ENCODE data around the gene PSORS1C1. TPM values are rescaled to one million over a fixed set of nuclear protein-coding genes. Genes with fewer than 3 reads are reported as not detected.
"Not testable (repeated sequence)": the region's sequence is repeated elsewhere in the genome, so short reads cannot be mapped to it uniquely, and the experiment has no call there.

The PSORS1C1 gene
- total and polyA plus RNA-seq, 4 experiments from 2014 or later, result 0.60 TPM; not detected in 3

DNA sequence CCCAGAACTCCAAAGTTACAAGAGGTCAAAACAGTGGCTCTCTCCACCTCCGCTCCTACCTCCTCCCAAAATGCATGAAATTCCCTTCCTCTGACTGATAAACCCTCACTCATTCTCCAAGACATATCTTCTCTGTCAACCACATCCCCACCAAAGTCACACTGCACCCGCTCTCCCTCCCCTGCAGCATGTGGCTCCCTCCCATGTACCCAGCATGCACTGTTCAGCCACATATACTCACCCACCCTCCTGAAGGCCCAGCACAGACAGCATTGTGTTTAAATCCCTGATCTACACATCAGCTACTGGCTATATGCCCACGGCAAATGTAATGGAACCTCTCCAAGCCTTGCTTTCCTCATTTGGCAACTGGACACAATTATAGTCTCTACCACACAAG, 61.4 kb downstream of the PSORS1C1 start:
- Mint-ChIP-seq H3K27ac (peak overlapping the region in 1 of 7 donors; percentile 54), H3K36me3 (no peaks in the 10 kb centered on the region), H3K9me3 (peaks cover 0 to 4% (median 0%) of the 10 kb centered on the region in 8 donors), H3K4me1 (peaks cover 11 to 27% (median 16%) of the 10 kb centered on the region in 4 donors), H3K4me3 (no peak overlapping the region), H3K27me3 (no peaks in the 10 kb centered on the region)
- H3K36me3 ChIP-seq (ENCODE audit: insufficient read depth, low read length), result no peaks in the 10 kb centered on the region
- ChIA-PET CTCF (ENCODE audit: partially characterized antibody) (interaction anchor here (0.9 kb wide), 1 partner anchor 8 kb away, joined by 3 read pairs; no protein-coding TSS in a partner anchor), POLR2A (ENCODE audit: partially characterized antibody) (no interaction called here)
- no peaks in the 10 kb centered on the region for H3K9me3 ChIP-seq (ENCODE audit: control insufficient read depth in 1 of 2, low read length in 2 of 2)
- H3K4me1 ChIP-seq (ENCODE audit: insufficient read depth, low read length), result peaks cover 11% of the 10 kb centered on the region
- H3K4me3 ChIP-seq (ENCODE audit: low read length in 2 of 2), result no peak overlapping the region
- no peak for DNase-seq
- no peak overlapping the region for H3K27ac ChIP-seq (ENCODE audit: low read depth, low read length)
- no peaks in the 10 kb centered on the region for H3K27me3 ChIP-seq (ENCODE audit: insufficient read depth, low read length)
- intact Hi-C loops (cut with micrococcal nuclease), result no loop called here

DNA sequence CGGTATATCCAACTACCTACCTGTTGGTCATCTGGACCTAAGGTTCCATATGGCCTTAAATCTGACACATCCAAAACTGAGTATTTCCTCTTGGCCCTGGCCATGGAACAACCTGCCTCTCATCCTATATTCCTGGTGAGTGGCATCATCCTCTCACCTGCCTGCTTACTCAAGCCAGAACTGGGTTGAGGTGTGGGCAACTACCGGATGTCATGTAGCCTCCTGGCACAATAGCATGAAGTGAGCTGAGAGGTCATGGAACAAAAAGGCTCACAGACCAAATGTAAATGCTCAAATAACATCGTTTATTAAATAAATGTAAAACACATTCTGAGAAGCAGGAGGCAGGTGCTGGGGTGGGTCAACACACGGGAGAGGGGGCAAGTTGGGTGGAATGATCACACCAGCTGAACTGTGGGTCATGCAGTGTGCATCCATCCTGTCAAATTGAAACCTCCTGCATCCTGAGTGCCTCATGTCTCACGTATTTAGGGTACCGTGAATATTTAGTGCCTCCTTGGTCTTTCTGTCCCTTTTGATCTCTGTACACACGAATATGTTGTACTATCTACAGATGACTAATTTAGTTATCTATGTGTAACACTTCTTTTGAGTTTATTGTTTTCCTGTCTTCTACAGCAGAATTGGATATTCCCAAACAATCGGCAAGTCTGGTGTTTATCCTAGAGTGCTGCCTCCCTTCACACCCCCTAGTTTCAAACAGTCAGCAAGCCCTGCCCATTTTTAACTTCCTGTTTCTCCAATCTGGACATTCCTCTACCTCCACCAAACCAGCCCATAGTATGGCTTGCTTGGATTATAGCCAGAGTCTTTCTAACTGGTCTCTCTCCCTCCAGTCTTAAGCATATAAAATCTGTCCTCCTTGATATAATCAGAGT, 63.8 kb downstream of the PSORS1C1 start:
- peak overlapping the region in 4 of 8 donors; percentile 10 to 44 (median 24) for H3K4me3 Mint-ChIP-seq
- POLR2A ChIA-PET (ENCODE audit: partially characterized antibody), result no interaction called here

DNA sequence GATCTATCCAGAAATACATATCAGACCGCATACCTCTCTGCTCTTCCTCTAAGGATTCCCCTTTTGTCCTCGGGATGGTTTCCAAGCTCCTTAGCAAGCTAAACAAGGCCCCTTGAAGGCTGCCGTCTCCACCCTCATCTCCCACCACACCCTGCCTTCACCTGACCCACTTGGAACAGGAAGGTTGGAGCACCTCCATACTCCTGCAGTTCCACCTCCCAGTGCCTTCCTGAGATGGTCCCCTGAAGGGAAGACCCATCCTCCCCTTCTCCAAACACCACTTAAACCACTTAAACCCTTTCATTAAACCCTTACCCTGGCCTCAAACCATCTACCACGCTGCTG, 64.4 kb downstream of the PSORS1C1 start:
- H3K27me3 Mint-ChIP-seq, result no peaks in the 10 kb centered on the region
- Histone ChIP-seq H3K27me3 (ENCODE audit: insufficient read depth, low read length) (no peaks in the 10 kb centered on the region), H3K36me3 (ENCODE audit: insufficient read depth, low read length) (no peaks in the 10 kb centered on the region), H3K27ac (ENCODE audit: low read depth, low read length) (no peak overlapping the region), H3K4me1 (ENCODE audit: insufficient read depth, low read length) (peaks cover 11% of the 10 kb centered on the region), H3K9me3 (ENCODE audit: control insufficient read depth in 1 of 2, low read length in 2 of 2) (no peaks in the 10 kb centered on the region), H3K4me3 (ENCODE audit: low read length in 2 of 2) (no peak overlapping the region)
- intact Hi-C loops (cut with micrococcal nuclease), result no loop called here
- peaks cover 0 to 1% (median 0%) of the 10 kb centered on the region in 8 donors for H3K9me3 Mint-ChIP-seq
- H3K36me3 Mint-ChIP-seq, result no peaks in the 10 kb centered on the region
- ChIA-PET CTCF (ENCODE audit: partially characterized antibody) (no interaction called here), POLR2A (ENCODE audit: partially characterized antibody) (no interaction called here)
- no peak for DNase-seq
- peaks cover 11 to 27% (median 16%) of the 10 kb centered on the region in 4 donors for H3K4me1 Mint-ChIP-seq
- H3K27ac Mint-ChIP-seq, result peak overlapping the region in 3 of 7 donors; percentile 29 to 92 (median 31)
- peak overlapping the region in 2 of 8 donors; percentile 0 to 44 for H3K4me3 Mint-ChIP-seq

More for the DNA sequence above, 63.8 kb downstream of the PSORS1C1 start:
- intact Hi-C loops (cut with micrococcal nuclease), result no loop called here
- no peaks in the 10 kb centered on the region for H3K9me3 ChIP-seq (ENCODE audit: control insufficient read depth in 1 of 2, low read length in 2 of 2)
- DNase-seq, result no peak
- H3K4me1 ChIP-seq (ENCODE audit: insufficient read depth, low read length), result peaks cover 11% of the 10 kb centered on the region
- no peaks in the 10 kb centered on the region for H3K36me3 Mint-ChIP-seq
- peak overlapping the region in 6 of 7 donors; percentile 15 to 54 (median 38) for H3K27ac Mint-ChIP-seq
- no peak overlapping the region for H3K27ac ChIP-seq (ENCODE audit: low read depth, low read length)
- no peak overlapping the region for H3K4me3 ChIP-seq (ENCODE audit: low read length in 2 of 2)
- H3K4me1 Mint-ChIP-seq, result peaks cover 11 to 27% (median 16%) of the 10 kb centered on the region in 4 donors
- H3K27me3 ChIP-seq (ENCODE audit: insufficient read depth, low read length), result no peaks in the 10 kb centered on the region
- no peaks in the 10 kb centered on the region for H3K36me3 ChIP-seq (ENCODE audit: insufficient read depth, low read length)
- CTCF ChIA-PET (ENCODE audit: partially characterized antibody), result interaction anchor here (0.6 kb wide), 1 partner anchor 263 kb away, joined by 5 read pairs; no protein-coding TSS in a partner anchor
- peaks cover 0 to 4% (median 0%) of the 10 kb centered on the region in 8 donors for H3K9me3 Mint-ChIP-seq
- H3K27me3 Mint-ChIP-seq, result no peaks in the 10 kb centered on the region

DNA sequence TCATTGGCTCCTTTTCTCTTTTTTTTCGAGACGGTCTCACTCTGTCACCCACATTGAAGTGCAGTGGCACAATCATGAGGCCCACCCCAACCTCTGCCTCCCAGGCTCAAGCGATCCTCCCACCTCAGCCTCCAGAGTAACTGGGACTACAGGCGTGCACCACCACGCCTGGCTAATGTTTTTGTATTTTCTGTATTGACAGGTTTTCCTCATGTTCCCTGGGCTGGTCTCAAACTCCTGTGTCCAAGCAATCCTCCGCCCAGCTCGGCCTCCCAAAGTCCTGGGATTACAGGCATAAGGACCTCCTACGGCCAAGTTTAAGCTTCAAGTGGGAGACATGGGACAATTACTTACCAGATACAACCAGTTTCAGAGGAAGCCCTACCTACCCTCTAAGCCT, 65.3 kb downstream of the PSORS1C1 start:
- H3K36me3 Mint-ChIP-seq, result no peaks in the 10 kb centered on the region
- POLR2A ChIA-PET (ENCODE audit: partially characterized antibody), result interaction anchor here (1.8 to 2.0 kb wide), 2 partner anchors 17 to 220 kb away, joined by 5 to 16 read pairs; no protein-coding TSS in a partner anchor
- H3K9me3 Mint-ChIP-seq, result peaks cover 0 to 1% (median 0%) of the 10 kb centered on the region in 8 donors
- CTCF ChIA-PET (ENCODE audit: partially characterized antibody), result interaction anchor here (0.7 to 1.6 kb wide), 4 partner anchors 14 to 100 kb away, joined by 3 to 6 read pairs (median 5); no protein-coding TSS in a partner anchor
- H3K4me1 ChIP-seq (ENCODE audit: insufficient read depth, low read length), result peaks cover 11% of the 10 kb centered on the region
- H3K9me3 ChIP-seq (ENCODE audit: control insufficient read depth in 1 of 2, low read length in 2 of 2), result no peaks in the 10 kb centered on the region
- H3K4me3 ChIP-seq (ENCODE audit: low read length in 2 of 2), result peak overlapping the region in 1 of 2 donors; percentile 22
- H3K4me3 Mint-ChIP-seq, result peak overlapping the region in 5 of 8 donors; percentile 84 to 89 (median 85)
- DNase-seq, result no peak
- H3K27ac ChIP-seq (ENCODE audit: low read depth, low read length), result peak overlapping the region; percentile 43
- H3K4me1 Mint-ChIP-seq, result peaks cover 11 to 27% (median 16%) of the 10 kb centered on the region in 4 donors
- no peaks in the 10 kb centered on the region for H3K36me3 ChIP-seq (ENCODE audit: insufficient read depth, low read length)
- H3K27me3 Mint-ChIP-seq, result no peaks in the 10 kb centered on the region
- no peak overlapping the region for H3K27ac Mint-ChIP-seq
- H3K27me3 ChIP-seq (ENCODE audit: insufficient read depth, low read length), result no peaks in the 10 kb centered on the region
- intact Hi-C loops (cut with micrococcal nuclease), result loop anchor here (1.0 kb wide), 1 partner anchor 22 kb away; the partner anchor contains the start of gene TCF19

DNA sequence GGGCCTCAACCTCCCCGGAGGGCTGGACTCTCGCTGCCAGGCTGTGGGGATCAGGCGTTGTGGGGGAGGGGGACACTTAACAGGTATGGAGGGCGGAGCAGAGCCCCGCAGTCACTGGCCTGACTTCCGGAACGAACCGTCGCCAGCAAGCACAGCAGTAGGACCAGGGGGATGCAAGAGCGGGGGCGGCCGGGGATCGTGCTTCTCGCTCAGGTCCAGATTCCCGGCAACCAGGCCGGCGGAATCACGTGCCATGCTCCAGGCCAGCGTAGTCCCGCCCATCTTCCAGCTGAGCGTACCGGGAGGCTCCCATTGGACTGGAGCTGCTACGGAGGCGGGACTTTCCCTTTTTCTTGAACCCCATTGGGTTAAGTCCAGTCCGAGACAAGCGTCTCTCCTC, 65.9 kb downstream of the PSORS1C1 start:
- Histone ChIP-seq H3K27me3 (ENCODE audit: insufficient read depth, low read length) (no peaks in the 10 kb centered on the region), H3K9me3 (ENCODE audit: control insufficient read depth in 1 of 2, low read length in 2 of 2) (no peaks in the 10 kb centered on the region), H3K4me3 (ENCODE audit: low read length in 2 of 2) (peak overlapping the region in 1 of 2 donors; percentile 22), H3K4me1 (ENCODE audit: insufficient read depth, low read length) (peaks cover 11% of the 10 kb centered on the region), H3K27ac (ENCODE audit: low read depth, low read length) (peak overlapping the region; percentile 43), H3K36me3 (ENCODE audit: insufficient read depth, low read length) (no peaks in the 10 kb centered on the region)
- Mint-ChIP-seq H3K9me3 (peaks cover 0 to 1% (median 0%) of the 10 kb centered on the region in 8 donors), H3K36me3 (no peaks in the 10 kb centered on the region), H3K27ac (peak overlapping the region in 6 of 7 donors; percentile 25 to 76 (median 66)), H3K4me3 (peak overlapping the region; percentile 80 to 89 (median 84)), H3K4me1 (peaks cover 11 to 27% (median 17%) of the 10 kb centered on the region in 4 donors), H3K27me3 (no peaks in the 10 kb centered on the region)
- peak; percentile 55 to 79 (median 66) for DNase-seq
- CTCF ChIA-PET (ENCODE audit: partially characterized antibody), result interaction anchor here (1.3 to 1.6 kb wide), 4 partner anchors 14 to 93 kb away, joined by 3 to 6 read pairs (median 5); no protein-coding TSS in a partner anchor
- POLR2A ChIA-PET (ENCODE audit: partially characterized antibody), result interaction anchor here (1.3 to 2.0 kb wide), 3 partner anchors 17 to 219 kb away, joined by 3 to 16 read pairs (median 5); partner anchors contain the start of genes CCHCR1 and TCF19
- intact Hi-C loops (cut with micrococcal nuclease), result loop anchor here (1.0 kb wide), 1 partner anchor 22 kb away; the partner anchor contains the start of gene TCF19

DNA sequence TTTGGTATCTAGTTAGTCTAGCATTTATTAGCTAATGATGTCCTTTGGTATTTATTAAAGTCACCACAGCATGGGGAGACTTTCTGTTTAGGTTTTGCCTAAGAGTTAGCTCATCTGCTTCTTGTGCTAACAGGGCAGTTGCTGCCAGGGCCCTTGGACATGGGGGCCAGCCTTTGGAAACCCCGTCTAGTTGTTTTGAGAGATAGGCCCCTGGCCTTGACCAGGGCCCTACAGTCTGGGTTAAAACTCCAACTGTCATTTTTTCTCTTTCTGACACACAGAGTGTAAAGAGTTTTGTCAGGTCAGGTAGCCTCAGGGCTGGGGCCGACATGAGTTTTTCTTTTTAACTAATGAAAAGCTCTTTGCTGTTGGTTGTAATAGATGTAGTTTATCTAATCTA, 68.7 kb downstream of the PSORS1C1 start:
- Mint-ChIP-seq H3K4me1 (peaks cover 8 to 18% (median 13%) of the 10 kb centered on the region in 4 donors), H3K27ac (peak overlapping the region in 1 of 7 donors; percentile 9)
- DNase-seq; H3K4me3 ChIP-seq (ENCODE audit: low read length in 2 of 2); H3K9me3 Mint-ChIP-seq; H3K27me3 ChIP-seq (ENCODE audit: insufficient read depth, low read length); H3K36me3 ChIP-seq (ENCODE audit: insufficient read depth, low read length); H3K27me3 Mint-ChIP-seq; H3K36me3 Mint-ChIP-seq; H3K9me3 ChIP-seq (ENCODE audit: control insufficient read depth in 1 of 2, low read length in 2 of 2); H3K4me1 ChIP-seq (ENCODE audit: insufficient read depth, low read length); H3K27ac ChIP-seq (ENCODE audit: low read depth, low read length); intact Hi-C loops (cut with micrococcal nuclease); H3K4me3 Mint-ChIP-seq: not testable (repeated sequence)
- ChIA-PET POLR2A (ENCODE audit: partially characterized antibody) (interaction anchor here (0.9 kb wide), 1 partner anchor 13 kb away, joined by 3 read pairs; no protein-coding TSS in a partner anchor), CTCF (ENCODE audit: partially characterized antibody) (interaction anchor here (1.7 to 2.1 kb wide), 3 partner anchors 8 to 184 kb away, joined by 3 to 6 read pairs (median 5); partner anchors contain the start of gene PSORS1C2)

DNA sequence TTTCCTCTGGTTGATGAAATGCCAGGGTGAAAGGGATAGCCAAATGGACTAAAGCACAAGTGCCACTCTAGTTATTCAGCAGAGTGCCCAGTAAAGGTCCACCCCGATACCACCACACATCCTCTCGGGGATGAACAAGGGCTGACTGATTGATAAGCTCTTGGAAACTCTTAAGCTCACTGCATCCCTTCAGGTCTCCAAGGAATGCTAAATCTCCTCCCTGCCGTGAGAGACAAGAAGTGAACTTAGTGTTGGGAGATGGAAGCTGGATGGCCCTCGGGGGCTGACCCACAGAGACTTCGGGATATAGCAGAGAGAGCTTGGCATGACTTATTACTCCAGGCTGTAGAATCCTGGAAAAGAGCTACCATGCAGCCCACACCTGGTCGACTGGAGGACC, 69.3 kb downstream of the PSORS1C1 start:
- H3K36me3 Mint-ChIP-seq; POLR2A ChIA-PET (ENCODE audit: partially characterized antibody); DNase-seq; H3K27ac ChIP-seq (ENCODE audit: low read depth, low read length); H3K9me3 Mint-ChIP-seq; intact Hi-C loops (cut with micrococcal nuclease); H3K27me3 ChIP-seq (ENCODE audit: insufficient read depth, low read length); H3K36me3 ChIP-seq (ENCODE audit: insufficient read depth, low read length); H3K4me1 ChIP-seq (ENCODE audit: insufficient read depth, low read length); H3K27me3 Mint-ChIP-seq; H3K4me3 Mint-ChIP-seq; H3K9me3 ChIP-seq (ENCODE audit: control insufficient read depth in 1 of 2, low read length in 2 of 2); H3K4me3 ChIP-seq (ENCODE audit: low read length in 2 of 2): not testable (repeated sequence)
- peak overlapping the region in 1 of 7 donors; percentile 46 for H3K27ac Mint-ChIP-seq
- CTCF ChIA-PET (ENCODE audit: partially characterized antibody), result interaction anchor here (1.7 to 2.1 kb wide), 3 partner anchors 8 to 183 kb away, joined by 3 to 6 read pairs (median 5); partner anchors contain the start of gene PSORS1C2
- H3K4me1 Mint-ChIP-seq, result peaks cover 2 to 12% (median 7%) of the 10 kb centered on the region in 4 donors
